ENCODE data around the gene ARG2. TPM values are rescaled to one million over a fixed set of nuclear protein-coding genes. Genes with fewer than 3 reads are reported as not detected.
"Not testable (repeated sequence)": the region's sequence is repeated elsewhere in the genome, so short reads cannot be mapped to it uniquely, and the experiment has no call there.

The ARG2 gene
- total RNA-seq, 1 donor from 2014 or later, result 2.0 TPM

DNA sequence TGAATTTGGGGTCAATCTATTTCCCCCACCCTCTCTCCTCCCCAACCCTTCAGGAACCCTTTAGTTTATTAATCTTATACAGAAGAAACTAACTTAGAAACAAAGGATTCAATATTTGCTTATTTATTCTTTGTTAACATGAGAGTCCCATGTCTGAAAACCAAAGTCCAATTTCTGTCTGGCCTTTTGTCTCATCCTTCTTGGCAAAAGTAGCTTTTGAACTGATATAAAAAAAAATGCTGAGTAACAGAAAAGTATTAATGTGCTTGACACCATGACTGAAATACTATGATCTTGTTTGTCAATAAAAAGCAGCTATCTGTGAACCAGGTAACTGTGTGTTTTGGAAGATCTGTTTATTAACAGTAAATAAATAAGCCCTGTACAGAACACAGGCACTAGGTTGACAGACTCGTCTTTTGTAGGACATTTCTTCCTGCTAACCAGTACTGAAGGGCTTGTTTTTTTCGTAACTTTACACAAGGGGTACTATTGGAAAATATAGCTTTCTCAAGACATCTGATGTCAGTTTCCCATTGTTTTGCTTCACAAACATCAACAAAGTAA, 30.4 kb upstream of the ARG2 start:
- DNase-seq (no peak), ATAC-seq (no peak)
- Histone ChIP-seq H3K4me3 (no peak overlapping the region), H3K9me3 (no peaks in the 10 kb centered on the region), H3K27me3 (no peaks in the 10 kb centered on the region), H3K27ac (no peak overlapping the region), H3K36me3 (peaks cover 63% of the 10 kb centered on the region), H3K4me1 (no peaks in the 10 kb centered on the region)
- intact Hi-C loops (cut with DNase I), result no loop called here
- TF ChIP-seq, protein P1, sequence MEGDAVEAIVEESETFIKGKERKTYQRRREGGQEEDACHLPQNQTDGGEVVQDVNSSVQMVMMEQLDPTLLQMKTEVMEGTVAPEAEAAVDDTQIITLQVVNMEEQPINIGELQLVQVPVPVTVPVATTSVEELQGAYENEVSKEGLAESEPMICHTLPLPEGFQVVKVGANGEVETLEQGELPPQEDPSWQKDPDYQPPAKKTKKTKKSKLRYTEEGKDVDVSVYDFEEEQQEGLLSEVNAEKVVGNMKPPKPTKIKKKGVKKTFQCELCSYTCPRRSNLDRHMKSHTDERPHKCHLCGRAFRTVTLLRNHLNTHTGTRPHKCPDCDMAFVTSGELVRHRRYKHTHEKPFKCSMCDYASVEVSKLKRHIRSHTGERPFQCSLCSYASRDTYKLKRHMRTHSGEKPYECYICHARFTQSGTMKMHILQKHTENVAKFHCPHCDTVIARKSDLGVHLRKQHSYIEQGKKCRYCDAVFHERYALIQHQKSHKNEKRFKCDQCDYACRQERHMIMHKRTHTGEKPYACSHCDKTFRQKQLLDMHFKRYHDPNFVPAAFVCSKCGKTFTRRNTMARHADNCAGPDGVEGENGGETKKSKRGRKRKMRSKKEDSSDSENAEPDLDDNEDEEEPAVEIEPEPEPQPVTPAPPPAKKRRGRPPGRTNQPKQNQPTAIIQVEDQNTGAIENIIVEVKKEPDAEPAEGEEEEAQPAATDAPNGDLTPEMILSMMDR (IDR thresholded peaks at IDR 0.05), result no peak

- ATAC-seq; H3K9me3 ChIP-seq; DNase-seq; H3K27me3 ChIP-seq; H3K4me3 ChIP-seq; H3K4me1 ChIP-seq; intact Hi-C loops (cut with DNase I); H3K27ac ChIP-seq: not testable (repeated sequence)
- peaks cover 53% of the 10 kb centered on the region for H3K36me3 ChIP-seq
These were observed 26.1 kb upstream of the ARG2 start for GRCh38 chr14:67593650-67594049.

GRCh38 chr14:67595392-67595791, 24.3 kb upstream of the ARG2 start:
- Histone ChIP-seq H3K36me3 (peaks cover 36% of the 10 kb centered on the region), H3K9me3 (no peaks in the 10 kb centered on the region), H3K27ac (no peak overlapping the region), H3K27me3 (no peaks in the 10 kb centered on the region), H3K4me3 (no peak overlapping the region), H3K4me1 (peaks cover 9% of the 10 kb centered on the region)
- intact Hi-C loops (cut with DNase I), result no loop called here
- no peak for ATAC-seq
- no peak for DNase-seq
- TF ChIP-seq, protein P1 (IDR thresholded peaks at IDR 0.05), result no peak

- Histone ChIP-seq H3K27ac (peak within 1 kb of the TSS; percentile 88), H3K4me3 (peak within 1 kb of the TSS; percentile 100), H3K4me1 (peaks cover 14% of the 10 kb centered on the region), H3K9me3 (no peaks in the 10 kb centered on the region), H3K36me3 (no peaks in the 10 kb centered on the region), H3K27me3 (no peaks in the 10 kb centered on the region)
- intact Hi-C loops (cut with DNase I), result no loop called here
- peak; percentile 95 for DNase-seq
- ATAC-seq, result peak; percentile 99
- TF ChIP-seq, protein P1 (IDR thresholded peaks at IDR 0.05), result peak; percentile 63
These were observed 19.8 kb upstream of the ARG2 start, which contains the start of gene PIGH for GRCh38 chr14:67599698-67600561. PIGH (minus strand) TSS chr14:67600268; CDS start chr14:67600203, 65 bp downstream.

GRCh38 chr14:67600562-67600974, 19.2 kb upstream of the ARG2 start:
- Histone ChIP-seq H3K4me3 (peak overlapping the region; percentile 100), H3K4me1 (peaks cover 14% of the 10 kb centered on the region), H3K27ac (peak overlapping the region; percentile 88)
- H3K9me3 ChIP-seq; H3K27me3 ChIP-seq; H3K36me3 ChIP-seq; ATAC-seq; intact Hi-C loops (cut with DNase I); DNase-seq: not testable (repeated sequence)

- no peak for ATAC-seq
- H3K9me3 ChIP-seq, result no peaks in the 10 kb centered on the region
- no peaks in the 10 kb centered on the region for H3K27me3 ChIP-seq
- H3K36me3 ChIP-seq, result no peaks in the 10 kb centered on the region
- intact Hi-C loops (cut with DNase I), result no loop called here
- no peak overlapping the region for H3K27ac ChIP-seq
- TF ChIP-seq, protein P1 (IDR thresholded peaks at IDR 0.05), result no peak
- no peak overlapping the region for H3K4me3 ChIP-seq
- DNase-seq, result no peak
- H3K4me1 ChIP-seq, result peaks cover 14% of the 10 kb centered on the region
These were observed 17.6 kb upstream of the ARG2 start for GRCh38 chr14:67602076-67602475.

Data from upper lobe of right lung (tissue), 1 donor.